ENCODE results near the gene BDP1. TPM values are rescaled to one million over a fixed set of nuclear protein-coding genes. Genes with fewer than 3 reads are reported as not detected.
"Not testable (repeated sequence)": the region's sequence is repeated elsewhere in the genome, so short reads cannot be mapped to it uniquely, and the experiment has no call there.

BDP1 gene
- total and polyA plus RNA-seq, 10 donors, result 9.0 to 49.9 (median 30.5) TPM

DNA sequence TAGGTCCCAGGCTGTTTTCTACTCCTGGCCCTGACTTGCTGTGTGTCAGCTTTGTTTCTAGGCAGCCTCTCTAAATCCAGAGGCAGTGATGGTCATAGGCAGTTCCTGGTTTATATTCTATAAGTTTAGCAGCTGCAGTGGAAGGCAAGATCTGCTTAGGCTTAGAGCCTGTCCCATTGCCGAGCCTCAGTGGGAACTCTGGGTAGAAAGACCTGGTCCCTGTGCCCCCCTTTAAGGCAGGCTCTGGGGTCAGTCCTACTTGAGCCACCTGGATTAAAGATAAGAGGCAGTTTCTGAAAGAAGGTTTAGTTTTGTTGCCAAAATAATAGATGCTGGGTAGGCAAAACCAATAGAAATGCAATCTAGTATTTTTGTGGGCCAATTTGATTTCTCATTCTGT lies 145.3 kb downstream of the BDP1 start:
- Histone ChIP-seq H3K9me3 (no peaks in the 10 kb centered on the region), H3K36me3 (peaks cover 4 to 92% (median 62%) of the 10 kb centered on the region in 6 donors), H3K27me3 (replicated peaks in 1 of 7) (no peaks in the 10 kb centered on the region), H3K27ac (peak overlapping the region in 4 of 8 donors; percentile 2 to 67 (median 28)), H3K4me3 (no peak overlapping the region), H3K4me1 (peaks cover 0 to 19% (median 0%) of the 10 kb centered on the region in 6 donors)
- intact Hi-C loops (cut with DNase I; ENCODE audit: low total_unique reads), result no loop called here
- no peak for DNase-seq
- 93 to 100% (median 100%) methylated on average over 1 of the region's 1 CpG for WGBS, 5 donors
- TF ChIP-seq POLR2A (IDR thresholded peaks at IDR 0.05), result no peak
- TF ChIP-seq POLR2AphosphoS5 (IDR thresholded peaks at IDR 0.05), result no peak
- no peak for TF ChIP-seq CTCF (IDR thresholded peaks at IDR 0.05 in 8 of 11, conservative IDR thresholded peaks at IDR 0.05 in 3 of 11)

GRCh38 chr5:71601222-71602026 lies 146.0 kb downstream of the BDP1 start:
- 63 to 71% (median 68%) methylated on average over 6 of the region's 6 CpGs for WGBS, 5 donors
- Histone ChIP-seq H3K4me1 (peaks cover 0 to 19% (median 0%) of the 10 kb centered on the region in 6 donors), H3K27me3 (replicated peaks in 1 of 7) (no peaks in the 10 kb centered on the region), H3K9me3 (no peaks in the 10 kb centered on the region), H3K27ac (peak overlapping the region in 5 of 8 donors; percentile 2 to 67 (median 24)), H3K4me3 (no peak overlapping the region), H3K36me3 (peaks cover 4 to 86% (median 57%) of the 10 kb centered on the region in 6 donors)
- intact Hi-C loops (cut with DNase I; ENCODE audit: low total_unique reads), result no loop called here
- TF ChIP-seq POLR2A (IDR thresholded peaks at IDR 0.05), result no peak
- TF ChIP-seq POLR2AphosphoS5 (IDR thresholded peaks at IDR 0.05), result no peak
- peak; percentile 15 to 76 (median 58) for TF ChIP-seq CTCF (IDR thresholded peaks at IDR 0.05 in 8 of 11, conservative IDR thresholded peaks at IDR 0.05 in 3 of 11)
- DNase-seq, result no peak

- H3K27me3 ChIP-seq (replicated peaks in 1 of 7); intact Hi-C loops (cut with DNase I; ENCODE audit: low total_unique reads); H3K9me3 ChIP-seq; H3K27ac ChIP-seq; H3K4me1 ChIP-seq; H3K4me3 ChIP-seq; DNase-seq: not testable (repeated sequence)
- peaks cover 0 to 61% (median 26%) of the 10 kb centered on the region in 6 donors for H3K36me3 ChIP-seq
- 91 to 100% (median 94%) methylated on average over 4 to 15 of the region's 16 CpGs for WGBS, 5 donors
These were observed 154.5 kb downstream of the BDP1 start for GRCh38 chr5:71609916-71610315.

- intact Hi-C loops (cut with DNase I; ENCODE audit: low total_unique reads), result no loop called here
- Histone ChIP-seq H3K36me3 (peaks cover 0 to 91% (median 36%) of the 10 kb centered on the region in 6 donors), H3K27ac (no peak overlapping the region), H3K27me3 (replicated peaks in 1 of 7) (no peaks in the 10 kb centered on the region), H3K4me1 (no peaks in the 10 kb centered on the region), H3K4me3 (no peak overlapping the region), H3K9me3 (no peaks in the 10 kb centered on the region)
- 71 to 99% (median 92%) methylated on average over 4 of the region's 4 CpGs for WGBS, 5 donors
- TF ChIP-seq POLR2AphosphoS5 (IDR thresholded peaks at IDR 0.05) (no peak), CTCF (IDR thresholded peaks at IDR 0.05 in 8 of 11, conservative IDR thresholded peaks at IDR 0.05 in 3 of 11) (no peak), POLR2A (IDR thresholded peaks at IDR 0.05) (no peak)
- DNase-seq, result no peak
These were observed 160.4 kb downstream of the BDP1 start for GRCh38 chr5:71615809-71616208.

Small RNAs within 50 kb of the gene (small RNA-seq; reads per million reads assigned to genes)
- 0 reads per million in 4 donors for gene HMGN1P12

Other genes with a start within 250 kb of the BDP1 start
- 10 to 100 TPM; 30.3 to 48.8 (median 32.9) TPM for gene MCCC2, start 131.7 kb downstream of the BDP1 start, total RNA-seq
- gene MCCC2, start 131.7 kb downstream of the BDP1 start, polyA plus RNA-seq, result 10 to 100 TPM; 15.3 to 19.0 (median 17.5) TPM